IPS-18a (cell line): ENCODE measurements around the gene SHISA9.
A peak's percentile ranks its signal among the peaks of the same experiment; 100 is the strongest.

Experiments used
- H3K27ac ChIP-seq: one replicate; pipeline ENCODE4 v1.5.1; 2013; ENCODE audit warnings: low read length
- H3K27me3 ChIP-seq: one replicate; pipeline ENCODE4 v1.6.1; 2013; ENCODE audit warnings: mild to moderate bottlenecking, low read length; ENCODE audit not compliant: control insufficient read depth, insufficient read depth
- H3K36me3 ChIP-seq: one replicate; pipeline ENCODE4 v1.6.1; 2013; ENCODE audit warnings: low read depth, low read length; ENCODE audit not compliant: control insufficient read depth
- H3K4me1 ChIP-seq: one replicate; pipeline ENCODE4 v1.6.1; 2013; ENCODE audit warnings: low read depth, low read length; ENCODE audit not compliant: control insufficient read depth
- H3K4me3 ChIP-seq: one replicate; pipeline ENCODE4 v1.5.1; 2013; ENCODE audit warnings: low read length
- H3K9ac ChIP-seq: one replicate; pipeline ENCODE4 v1.6.1; 2013; ENCODE audit warnings: mild to moderate bottlenecking, low read length, moderate library complexity
- H3K9me3 ChIP-seq: one replicate; pipeline ENCODE4 v1.6.1; 2013; ENCODE audit warnings: low read depth, low read length; ENCODE audit not compliant: control insufficient read depth

SHISA9 gene

GRCh38 chr16:12876778-12877177 lies 24.6 kb upstream of the SHISA9 start:
- no peak overlapping the region for H3K9ac ChIP-seq
- H3K9me3 ChIP-seq = no peaks in the 10 kb centered on the region
- no peak overlapping the region for H3K4me3 ChIP-seq
- no peaks in the 10 kb centered on the region for H3K27me3 ChIP-seq
- H3K4me1 ChIP-seq = no peaks in the 10 kb centered on the region
- H3K36me3 ChIP-seq = no peaks in the 10 kb centered on the region
- H3K27ac ChIP-seq = no peak overlapping the region

GRCh38 chr16:12878973-12879372 lies 22.4 kb upstream of the SHISA9 start:
- no peak overlapping the region for H3K27ac ChIP-seq
- no peaks in the 10 kb centered on the region for H3K4me1 ChIP-seq
- no peaks in the 10 kb centered on the region for H3K36me3 ChIP-seq
- no peak overlapping the region for H3K4me3 ChIP-seq
- H3K27me3 ChIP-seq = no peaks in the 10 kb centered on the region
- H3K9me3 ChIP-seq = no peaks in the 10 kb centered on the region
- H3K9ac ChIP-seq = no peak overlapping the region

DNA sequence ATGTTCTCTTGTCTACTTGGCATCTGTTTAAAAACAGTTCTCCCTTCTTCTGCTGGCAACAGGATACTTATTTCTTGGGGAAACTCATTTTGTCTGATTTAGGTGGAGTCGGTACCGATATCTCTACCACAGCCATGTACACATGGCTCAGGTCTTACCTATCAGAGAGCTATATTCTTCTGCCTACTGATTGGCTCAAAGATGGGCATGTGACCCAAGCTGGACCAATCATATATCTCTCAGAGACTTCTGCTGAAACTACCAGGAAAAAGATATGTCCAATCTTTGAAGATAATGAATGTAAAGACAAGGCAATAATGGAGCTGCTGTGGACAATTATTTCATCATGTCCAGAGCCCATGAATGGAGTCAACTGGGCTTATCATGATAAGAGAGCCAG lies 21.6 kb upstream of the SHISA9 start:
- H3K4me3 ChIP-seq = no peak overlapping the region
- no peaks in the 10 kb centered on the region for H3K9me3 ChIP-seq
- no peaks in the 10 kb centered on the region for H3K27me3 ChIP-seq
- no peaks in the 10 kb centered on the region for H3K36me3 ChIP-seq
- H3K9ac ChIP-seq = no peak overlapping the region
- no peaks in the 10 kb centered on the region for H3K4me1 ChIP-seq
- no peak overlapping the region for H3K27ac ChIP-seq

DNA sequence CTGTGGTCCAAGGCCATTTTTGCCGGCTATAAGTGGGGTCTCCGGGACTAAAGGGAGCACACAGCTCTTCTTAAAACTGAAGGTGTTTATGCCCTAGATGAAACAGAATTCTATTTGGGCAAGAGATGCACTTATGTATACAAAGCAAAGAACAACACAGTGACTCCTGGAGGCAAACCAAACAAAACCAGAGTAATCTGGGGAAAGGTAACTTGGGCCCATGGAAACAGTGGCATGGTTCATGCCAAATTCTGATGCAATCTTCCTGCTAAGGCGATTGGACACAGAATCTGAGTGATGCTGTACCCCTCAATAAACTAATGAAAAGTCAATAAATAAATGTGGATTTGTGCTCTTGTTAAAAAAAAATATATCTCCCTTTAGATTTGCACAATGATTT lies 20.2 kb upstream of the SHISA9 start:
- Histone ChIP-seq H3K9ac (no peak overlapping the region), H3K27ac (no peak overlapping the region), H3K36me3 (no peaks in the 10 kb centered on the region), H3K4me3 (no peak overlapping the region), H3K27me3 (no peaks in the 10 kb centered on the region), H3K4me1 (no peaks in the 10 kb centered on the region), H3K9me3 (no peaks in the 10 kb centered on the region)

- Histone ChIP-seq H3K9ac (no peak overlapping the region), H3K27me3 (no peaks in the 10 kb centered on the region), H3K4me1 (no peaks in the 10 kb centered on the region), H3K9me3 (no peaks in the 10 kb centered on the region), H3K27ac (no peak overlapping the region), H3K4me3 (no peak overlapping the region), H3K36me3 (no peaks in the 10 kb centered on the region)
Measured at GRCh38 chr16:12881740-12882139, 19.7 kb upstream of the SHISA9 start.

DNA sequence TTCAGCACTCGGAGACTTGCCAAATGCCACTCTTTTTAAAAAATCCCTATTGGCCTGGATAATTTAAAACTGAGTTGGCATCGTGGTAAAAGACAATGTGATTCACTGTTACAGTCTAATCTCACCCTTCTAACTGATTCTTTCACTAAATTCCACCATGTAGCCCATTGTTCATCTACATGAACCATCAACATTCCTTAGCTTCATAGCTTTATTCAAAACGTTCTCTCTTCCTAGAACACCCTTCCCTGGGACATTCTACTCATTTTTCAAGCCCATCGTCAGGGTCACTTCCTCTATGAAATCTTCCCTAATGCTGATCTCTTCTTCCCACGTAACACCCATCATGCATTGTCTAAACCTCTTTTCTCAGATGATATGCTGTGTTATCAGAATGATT lies 15.7 kb upstream of the SHISA9 start:
- no peak overlapping the region for H3K4me3 ChIP-seq
- H3K9me3 ChIP-seq = no peaks in the 10 kb centered on the region
- H3K27me3 ChIP-seq = no peaks in the 10 kb centered on the region
- no peaks in the 10 kb centered on the region for H3K36me3 ChIP-seq
- no peak overlapping the region for H3K9ac ChIP-seq
- no peaks in the 10 kb centered on the region for H3K4me1 ChIP-seq
- no peak overlapping the region for H3K27ac ChIP-seq

- Histone ChIP-seq H3K27me3 (no peaks in the 10 kb centered on the region), H3K27ac (no peak overlapping the region), H3K4me1 (no peaks in the 10 kb centered on the region), H3K9ac (no peak overlapping the region), H3K9me3 (no peaks in the 10 kb centered on the region), H3K36me3 (no peaks in the 10 kb centered on the region), H3K4me3 (no peak overlapping the region)
Measured at GRCh38 chr16:12891836-12892235, 9.6 kb upstream of the SHISA9 start.

DNA sequence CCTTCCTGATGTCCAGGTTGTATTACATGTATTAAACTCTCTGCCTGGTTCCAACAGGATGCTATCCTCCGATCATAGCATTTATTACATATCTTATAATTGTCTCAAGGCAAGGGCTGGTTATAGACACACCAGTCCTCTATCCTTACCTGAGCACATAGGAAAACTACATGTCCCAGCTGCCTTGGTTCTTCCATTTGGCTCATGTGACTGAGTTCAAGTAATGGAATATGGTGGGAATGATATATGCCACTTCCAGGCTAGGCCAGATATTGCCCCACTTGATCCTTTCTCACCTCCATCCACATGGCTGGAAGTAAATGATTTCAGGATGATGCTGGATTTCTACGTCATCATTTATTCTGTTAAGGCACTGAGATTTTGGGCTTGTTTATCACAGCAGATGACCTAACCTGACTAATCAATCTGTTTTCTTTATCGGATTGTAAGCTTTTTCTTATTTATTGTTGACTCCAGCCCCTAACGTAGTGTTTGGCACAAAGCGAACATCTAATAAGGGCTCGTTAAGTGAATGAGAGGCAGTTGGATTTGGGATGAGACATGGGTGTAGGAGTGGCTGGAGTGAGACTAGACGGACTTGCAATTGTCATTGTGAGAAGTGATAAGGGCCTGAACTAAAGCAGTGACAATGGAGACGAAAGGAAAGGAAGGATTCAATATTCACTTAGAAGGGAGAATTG lies 8.2 kb upstream of the SHISA9 start:
- Histone ChIP-seq H3K27me3 (no peaks in the 10 kb centered on the region), H3K4me1 (peaks cover 4% of the 10 kb centered on the region), H3K9ac (no peak overlapping the region), H3K36me3 (no peaks in the 10 kb centered on the region), H3K4me3 (no peak overlapping the region), H3K27ac (no peak overlapping the region), H3K9me3 (no peaks in the 10 kb centered on the region)

DNA sequence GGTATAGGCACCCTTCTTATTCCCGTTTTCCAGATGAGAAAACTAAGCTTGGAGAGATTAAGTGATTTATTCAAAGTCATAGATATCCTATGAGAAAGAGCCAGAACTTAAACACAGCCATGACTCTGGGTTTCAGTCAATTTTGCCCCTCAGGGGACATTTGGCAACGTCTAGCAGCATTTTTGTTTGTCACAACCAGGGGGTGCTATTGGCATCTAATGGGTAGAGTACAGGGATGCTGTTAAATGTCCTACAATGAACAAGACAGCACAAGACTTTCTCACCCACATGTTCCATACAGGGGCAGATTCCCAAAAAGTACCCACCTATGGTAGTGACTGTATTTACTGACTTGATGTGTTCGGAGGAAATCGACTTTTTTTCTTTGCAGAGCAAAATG lies 4.8 kb upstream of the SHISA9 start:
- peaks cover 26% of the 10 kb centered on the region for H3K27me3 ChIP-seq
- no peaks in the 10 kb centered on the region for H3K9me3 ChIP-seq
- no peak overlapping the region for H3K9ac ChIP-seq
- peaks cover 19% of the 10 kb centered on the region for H3K4me1 ChIP-seq
- no peak overlapping the region for H3K27ac ChIP-seq
- no peaks in the 10 kb centered on the region for H3K36me3 ChIP-seq
- H3K4me3 ChIP-seq = no peak overlapping the region

GRCh38 chr16:12898551-12898950 lies 2.8 kb upstream of the SHISA9 start:
- Histone ChIP-seq H3K4me1 (peaks cover 19% of the 10 kb centered on the region), H3K4me3 (no peak overlapping the region), H3K36me3 (no peaks in the 10 kb centered on the region), H3K27ac (no peak overlapping the region), H3K9ac (no peak overlapping the region), H3K27me3 (peaks cover 26% of the 10 kb centered on the region), H3K9me3 (no peaks in the 10 kb centered on the region)

GRCh38 chr16:12899529-12900143 lies 1.8 kb upstream of the SHISA9 start:
- Histone ChIP-seq H3K27ac (no peak overlapping the region), H3K27me3 (peaks cover 26% of the 10 kb centered on the region), H3K4me3 (no peak overlapping the region), H3K9me3 (no peaks in the 10 kb centered on the region), H3K4me1 (peaks cover 19% of the 10 kb centered on the region), H3K36me3 (no peaks in the 10 kb centered on the region), H3K9ac (no peak overlapping the region)

DNA sequence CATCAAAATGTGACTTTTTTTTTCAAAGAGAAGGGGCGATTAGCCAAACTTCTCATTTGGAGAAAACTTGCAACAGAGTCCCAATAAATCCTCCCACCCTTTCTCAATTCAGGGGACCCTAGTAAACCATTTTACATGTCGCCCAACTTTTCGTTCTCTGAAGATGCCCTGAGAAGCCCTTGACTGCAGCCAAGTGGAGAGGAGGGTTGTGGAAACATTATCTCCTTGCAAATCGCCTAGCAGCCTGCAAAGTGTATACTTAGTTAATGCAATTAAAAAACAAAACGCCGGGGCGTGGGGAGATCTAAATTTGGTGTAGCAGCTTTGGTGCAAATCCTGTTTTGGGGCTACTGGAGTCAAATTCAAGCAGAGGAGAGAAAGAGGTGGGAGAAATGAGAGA lies 1.2 kb upstream of the SHISA9 start:
- peaks cover 26% of the 10 kb centered on the region for H3K27me3 ChIP-seq
- peak overlapping the region; percentile 79 for H3K4me3 ChIP-seq
- H3K9me3 ChIP-seq = no peaks in the 10 kb centered on the region
- peak overlapping the region; percentile 64 for H3K9ac ChIP-seq
- no peak overlapping the region for H3K27ac ChIP-seq
- H3K36me3 ChIP-seq = no peaks in the 10 kb centered on the region
- H3K4me1 ChIP-seq = peaks cover 19% of the 10 kb centered on the region
